DND-41 (cell line): ENCODE results near the gene PRG2.
A peak's percentile ranks its signal among the peaks of the same experiment; 100 is the strongest.

Experiments used
- ATAC-seq: fragments of 200-7000 bp; cut with Tn5 transposase; 3 replicates; pipeline ENCODE4 v1.9.1; 2021; ENCODE audit warnings: low read depth; ENCODE audit not compliant: insufficient read depth
- DNase-seq: peaks from one replicate; pipeline ENCODE4 v3.0.0-alpha.2; 2020
- H2AFZ ChIP-seq: 2 replicates; pipeline ENCODE4 v1.6.0; 2012; ENCODE audit warnings: low read depth, low read length
- H3K27ac ChIP-seq: 2 replicates; pipeline ENCODE4 v1.5.1; 2012; ENCODE audit warnings: low read length, inconsistent platforms
- H3K27me3 ChIP-seq: fragments of 200-600 bp; sonication (generic); 2 replicates; pipeline ENCODE4 v1.6.0; 2012; ENCODE audit warnings: low read length, mild to moderate bottlenecking, inconsistent platforms; ENCODE audit not compliant: insufficient read depth, poor library complexity
- H3K36me3 ChIP-seq: 2 replicates; pipeline ENCODE4 v1.5.1; 2012; ENCODE audit warnings: low read length, inconsistent platforms; ENCODE audit not compliant: insufficient read depth
- H3K4me1 ChIP-seq: 2 replicates; pipeline ENCODE4 v1.5.1; 2012; ENCODE audit warnings: mild to moderate bottlenecking, low read length; ENCODE audit not compliant: insufficient read depth
- H3K4me2 ChIP-seq: 2 replicates; pipeline ENCODE4 v1.6.0; 2012; ENCODE audit warnings: mild to moderate bottlenecking, moderate library complexity, low read length, inconsistent platforms; ENCODE audit not compliant: insufficient read depth
- H3K4me3 ChIP-seq, 2 experiments: fragments of 200-600 bp in 1 of 2; shearing (Covaris generic) in 1 of 2; 2 replicates each; pipeline ENCODE4 v1.5.1; 2012 to 2016; ENCODE audit warnings: inconsistent platforms in 2 of 2, low read length in 2 of 2, mild to moderate bottlenecking in 2 of 2, low read depth in 1 of 2, moderate library complexity in 1 of 2
- H3K79me2 ChIP-seq: 2 replicates; pipeline ENCODE4 v1.6.0; 2012; ENCODE audit warnings: low read length, inconsistent platforms; ENCODE audit not compliant: insufficient read depth
- H3K9ac ChIP-seq: 2 replicates; pipeline ENCODE4 v1.6.0; 2012; ENCODE audit warnings: low read depth, mild to moderate bottlenecking, inconsistent platforms, low read length, moderate library complexity
- H3K9me3 ChIP-seq: 2 replicates; pipeline ENCODE4 v1.5.1; 2012; ENCODE audit warnings: low read length, moderate library complexity, mild to moderate bottlenecking, inconsistent platforms; ENCODE audit not compliant: insufficient read depth, severe bottlenecking
- H4K20me1 ChIP-seq: 2 replicates; pipeline ENCODE4 v1.6.0; 2012; ENCODE audit warnings: low read length; ENCODE audit not compliant: insufficient read depth
- CTCF ChIP-seq: IDR thresholded peaks from 2 replicates; pipeline ENCODE4 v1.5.1; 2012; ENCODE audit warnings: borderline replicate concordance, low read length, moderate library complexity, mild to moderate bottlenecking; ENCODE audit not compliant: poor library complexity, severe bottlenecking; ENCODE audit errors: extremely low read depth
- EZH2 ChIP-seq: IDR thresholded peaks from 3 replicates; pipeline ENCODE4 v1.6.1; 2012; ENCODE audit warnings: borderline replicate concordance, low read depth, mild to moderate bottlenecking, moderate library complexity, low read length, inconsistent platforms; ENCODE audit not compliant: severe bottlenecking

The PRG2 gene

DNA sequence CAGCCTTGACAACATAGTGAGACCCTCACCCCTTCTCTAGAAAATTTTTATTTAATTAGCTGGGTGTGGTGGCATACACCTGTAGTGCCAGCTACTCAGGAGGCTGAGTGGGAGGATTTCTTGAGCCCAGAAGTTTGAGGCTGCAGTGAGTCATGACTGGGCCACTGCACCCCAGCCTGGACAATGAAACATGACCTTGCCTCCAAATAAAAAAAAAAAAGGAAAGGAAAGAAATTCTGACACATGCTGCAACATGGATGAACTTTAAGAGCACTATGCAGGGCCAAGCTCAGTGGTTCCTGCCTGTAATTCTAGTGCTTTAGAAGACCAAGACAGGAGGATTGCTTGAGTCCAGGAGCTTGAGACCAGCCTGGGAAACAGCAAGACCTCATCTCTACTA lies 27.7 kb upstream of the PRG2 start:
- Histone ChIP-seq H4K20me1 (peaks cover 63% of the 10 kb centered on the region), H3K79me2 (peaks cover 37% of the 10 kb centered on the region), H3K4me3 (no peak overlapping the region), H3K4me1 (peaks cover 13% of the 10 kb centered on the region), H3K9ac (no peak overlapping the region), H3K27me3 (no peaks in the 10 kb centered on the region), H3K4me2 (no peak overlapping the region), H2AFZ (no peak overlapping the region), H3K9me3 (no peaks in the 10 kb centered on the region), H3K27ac (no peak overlapping the region), H3K36me3 (peaks cover 96% of the 10 kb centered on the region)
- DNase-seq = no peak
- no peak for ATAC-seq
- no peak for TF ChIP-seq EZH2
- no peak for TF ChIP-seq CTCF

GRCh38 chr11:57417056-57417455 lies 26.6 kb upstream of the PRG2 start:
- H3K27ac ChIP-seq = no peak overlapping the region
- no peak for TF ChIP-seq EZH2
- no peak for TF ChIP-seq CTCF
- peaks cover 96% of the 10 kb centered on the region for H3K36me3 ChIP-seq
- H3K79me2 ChIP-seq = peaks cover 31% of the 10 kb centered on the region
- H3K4me3 ChIP-seq = no peak overlapping the region
- no peak for DNase-seq
- peaks cover 7% of the 10 kb centered on the region; the same call in 1 of the 2 replicates for H3K4me1 ChIP-seq
- no peak overlapping the region for H3K9ac ChIP-seq
- ATAC-seq = no peak
- H3K9me3 ChIP-seq = no peaks in the 10 kb centered on the region
- no peak overlapping the region for H2AFZ ChIP-seq
- no peak overlapping the region for H3K4me2 ChIP-seq
- peaks cover 60% of the 10 kb centered on the region for H4K20me1 ChIP-seq
- no peaks in the 10 kb centered on the region for H3K27me3 ChIP-seq

- no peak for TF ChIP-seq CTCF
- TF ChIP-seq EZH2 = no peak
- no peak overlapping the region for H3K27ac ChIP-seq
- no peak for ATAC-seq
- peaks cover 32% of the 10 kb centered on the region for H3K79me2 ChIP-seq
- H3K4me1 ChIP-seq = peaks cover 7% of the 10 kb centered on the region; the same call in 1 of the 2 replicates
- no peaks in the 10 kb centered on the region for H3K27me3 ChIP-seq
- H3K9ac ChIP-seq = no peak overlapping the region
- no peak overlapping the region for H3K4me3 ChIP-seq
- no peak for DNase-seq
- H2AFZ ChIP-seq = no peak overlapping the region
- peaks cover 60% of the 10 kb centered on the region for H4K20me1 ChIP-seq
- no peaks in the 10 kb centered on the region for H3K9me3 ChIP-seq
- H3K4me2 ChIP-seq = no peak overlapping the region
- peaks cover 96% of the 10 kb centered on the region for H3K36me3 ChIP-seq
These were observed 26.0 kb upstream of the PRG2 start for GRCh38 chr11:57416436-57416835.

- H3K36me3 ChIP-seq = peaks cover 96% of the 10 kb centered on the region
- DNase-seq = no peak
- H3K9me3 ChIP-seq = no peaks in the 10 kb centered on the region
- no peak overlapping the region for H3K4me3 ChIP-seq
- TF ChIP-seq CTCF (no peak), EZH2 (no peak)
- peaks cover 16% of the 10 kb centered on the region for H3K79me2 ChIP-seq
- no peaks in the 10 kb centered on the region for H3K27me3 ChIP-seq
- 0 out of 3 replicates have a peak, but pooled peaks have one; percentile 17 for ATAC-seq
- no peak overlapping the region for H3K4me2 ChIP-seq
- H3K27ac ChIP-seq = no peak overlapping the region
- 0 out of 2 replicates have a peak, but pooled peaks cover 3% of the 10 kb centered on the region for H3K4me1 ChIP-seq
- no peak overlapping the region for H2AFZ ChIP-seq
- peaks cover 51% of the 10 kb centered on the region for H4K20me1 ChIP-seq
- no peak overlapping the region for H3K9ac ChIP-seq
These were observed 24.3 kb upstream of the PRG2 start for GRCh38 chr11:57414612-57415212.
